HG02588 (cell line): ENCODE results near the gene UTP25.
"Not testable (repeated sequence)": the region's sequence is repeated elsewhere in the genome, so short reads cannot be mapped to it uniquely, and the experiment has no call there.

Experiments used
- ATAC-seq: cut with Tn5 transposase; IDR thresholded peaks from one replicate; pipeline ENCODE4 v1.9.1; 2021; ENCODE audit warnings: mild to moderate bottlenecking, moderate library complexity; ENCODE audit not compliant: unreplicated experiment

UTP25 gene

GRCh38 chr1:209889077-209889418 is 61.3 kb downstream of the UTP25 start:
- ATAC-seq = no peak

- no peak for ATAC-seq
These were observed 63.0 kb downstream of the UTP25 start for GRCh38 chr1:209890641-209891330.

- no peak for ATAC-seq
These were observed 66.0 kb downstream of the UTP25 start for GRCh38 chr1:209893751-209894150.

GRCh38 chr1:209895709-209896108 is 67.9 kb downstream of the UTP25 start:
- ATAC-seq = no peak

GRCh38 chr1:209896346-209896745 is 68.6 kb downstream of the UTP25 start:
- ATAC-seq = no peak

GRCh38 chr1:209898271-209898670 is 70.5 kb downstream of the UTP25 start:
- not testable (repeated sequence) for ATAC-seq

GRCh38 chr1:209898851-209899250 is 71.1 kb downstream of the UTP25 start:
- ATAC-seq = not testable (repeated sequence)

- no peak for ATAC-seq
These were observed 72.2 kb downstream of the UTP25 start for GRCh38 chr1:209899948-209900347.

- ATAC-seq = no peak
These were observed 73.0 kb downstream of the UTP25 start for GRCh38 chr1:209900734-209901133.

GRCh38 chr1:209901211-209901610 is 73.4 kb downstream of the UTP25 start:
- ATAC-seq = no peak

GRCh38 chr1:209904774-209905173 is 77.0 kb downstream of the UTP25 start:
- ATAC-seq = not testable (repeated sequence)
